HT1080 (cell line): ENCODE results near the gene EPC2. TPM values are rescaled to one million over a fixed set of nuclear protein-coding genes. Genes with fewer than 3 reads are reported as not detected.
"Not testable (repeated sequence)": the region's sequence is repeated elsewhere in the genome, so short reads cannot be mapped to it uniquely, and the experiment has no call there.

Source experiments
- DNase-seq: peaks from one replicate; pipeline ENCODE4 v3.0.0-alpha.2; 2015; ENCODE audit warnings: low read depth
- total RNA-seq: library from RNA; depleted of rRNA; stranded (reverse); fragments of >200 nt; shearing (Covaris generic); gene quantifications from 2 replicates; pipeline ENCODE4 v1.2.3, GENCODE V29; 2014

EPC2 gene
- total RNA-seq, 1 experiment from 2014 or later = 17.1 TPM

- DNase-seq = no peak
Observed at GRCh38 chr2:148721991-148722777, 77.6 kb downstream of the EPC2 start.

- no peak for DNase-seq
Observed at GRCh38 chr2:148725564-148725963, 81.0 kb downstream of the EPC2 start.

GRCh38 chr2:148726228-148726627 lies 81.7 kb downstream of the EPC2 start:
- DNase-seq = no peak

GRCh38 chr2:148730085-148730484 lies 85.5 kb downstream of the EPC2 start:
- no peak for DNase-seq

GRCh38 chr2:148737742-148738141 lies 93.2 kb downstream of the EPC2 start:
- DNase-seq = no peak

GRCh38 chr2:148739454-148740105 lies 95.0 kb downstream of the EPC2 start:
- no peak for DNase-seq

- DNase-seq = no peak
Observed at GRCh38 chr2:148742373-148742772, 97.8 kb downstream of the EPC2 start.

GRCh38 chr2:148745151-148745851 lies 100.8 kb downstream of the EPC2 start:
- no peak for DNase-seq

- no peak for DNase-seq
Observed at GRCh38 chr2:148746973-148747372, 102.4 kb downstream of the EPC2 start.

- no peak for DNase-seq
Observed at GRCh38 chr2:148751907-148752306, 107.4 kb downstream of the EPC2 start.

- no peak for DNase-seq
Observed at GRCh38 chr2:148752977-148753376, 108.4 kb downstream of the EPC2 start.

GRCh38 chr2:148754864-148755263 lies 110.3 kb downstream of the EPC2 start:
- no peak for DNase-seq

GRCh38 chr2:148756292-148756975 lies 111.9 kb downstream of the EPC2 start:
- peak; percentile 93 for DNase-seq

- no peak for DNase-seq
Observed at GRCh38 chr2:148764815-148765214, 120.3 kb downstream of the EPC2 start.

GRCh38 chr2:148770047-148770446 lies 125.5 kb downstream of the EPC2 start:
- no peak for DNase-seq

- DNase-seq = no peak
Observed at GRCh38 chr2:148781544-148781943, 137.0 kb downstream of the EPC2 start.

GRCh38 chr2:148789059-148789458 lies 144.5 kb downstream of the EPC2 start:
- DNase-seq = no peak

- not testable (repeated sequence) for DNase-seq
Observed at GRCh38 chr2:148790172-148790571, 145.6 kb downstream of the EPC2 start.

- DNase-seq = peak; percentile 51
Observed at GRCh38 chr2:148794558-148794957, 150.0 kb downstream of the EPC2 start.

- DNase-seq = no peak
Observed at GRCh38 chr2:148796735-148797512, 152.4 kb downstream of the EPC2 start.
